ENCODE data around the gene MAP6D1.

Gene MAP6D1

GRCh38 chr3:183824761-183825455 is 469 bp downstream of the MAP6D1 start:
- in situ Hi-C loops (cut with MboI; ENCODE audit: low sequenced_read_pairs): no loop called here

- in situ Hi-C loops (cut with MboI; ENCODE audit: low sequenced_read_pairs): no loop called here
These were observed 1.4 kb downstream of the MAP6D1 start for GRCh38 chr3:183823963-183824362.

GRCh38 chr3:183822631-183823030 is 2.7 kb downstream of the MAP6D1 start:
- in situ Hi-C loops (cut with MboI; ENCODE audit: low sequenced_read_pairs): no loop called here

- in situ Hi-C loops (cut with MboI; ENCODE audit: low sequenced_read_pairs): no loop called here
These were observed 5.5 kb downstream of the MAP6D1 start for GRCh38 chr3:183819831-183820230.

GRCh38 chr3:183818706-183819624 is 6.4 kb downstream of the MAP6D1 start:
- in situ Hi-C loops (cut with MboI; ENCODE audit: low sequenced_read_pairs): no loop called here

- in situ Hi-C loops (cut with MboI; ENCODE audit: low sequenced_read_pairs): no loop called here
These were observed 7.2 kb downstream of the MAP6D1 start for GRCh38 chr3:183818041-183818620.

- in situ Hi-C loops (cut with MboI; ENCODE audit: low sequenced_read_pairs): no loop called here
These were observed 7.7 kb downstream of the MAP6D1 start for GRCh38 chr3:183817639-183818038.

- in situ Hi-C loops (cut with MboI; ENCODE audit: low sequenced_read_pairs): no loop called here
These were observed 8.5 kb downstream of the MAP6D1 start for GRCh38 chr3:183816681-183817510.

- in situ Hi-C loops (cut with MboI; ENCODE audit: low sequenced_read_pairs): no loop called here
These were observed 9.4 kb downstream of the MAP6D1 start for GRCh38 chr3:183815951-183816475.

- in situ Hi-C loops (cut with MboI; ENCODE audit: low sequenced_read_pairs): no loop called here
These were observed 9.8 kb downstream of the MAP6D1 start for GRCh38 chr3:183815563-183815940.

GRCh38 chr3:183814240-183814639 is 11.1 kb downstream of the MAP6D1 start:
- in situ Hi-C loops (cut with MboI; ENCODE audit: low sequenced_read_pairs): no loop called here

GRCh38 chr3:183812761-183813445 is 12.5 kb downstream of the MAP6D1 start:
- in situ Hi-C loops (cut with MboI; ENCODE audit: low sequenced_read_pairs): no loop called here

- in situ Hi-C loops (cut with MboI; ENCODE audit: low sequenced_read_pairs): no loop called here
These were observed 13.7 kb downstream of the MAP6D1 start for GRCh38 chr3:183811638-183812037.

GRCh38 chr3:183810643-183811594 is 14.5 kb downstream of the MAP6D1 start:
- in situ Hi-C loops (cut with MboI; ENCODE audit: low sequenced_read_pairs): no loop called here

- in situ Hi-C loops (cut with MboI; ENCODE audit: low sequenced_read_pairs): no loop called here
These were observed 16.1 kb downstream of the MAP6D1 start for GRCh38 chr3:183809270-183809669.

- in situ Hi-C loops (cut with MboI; ENCODE audit: low sequenced_read_pairs): no loop called here
These were observed 17.0 kb downstream of the MAP6D1 start for GRCh38 chr3:183808355-183808754.

GRCh38 chr3:183807881-183808280 is 17.5 kb downstream of the MAP6D1 start:
- in situ Hi-C loops (cut with MboI; ENCODE audit: low sequenced_read_pairs): no loop called here

- in situ Hi-C loops (cut with MboI; ENCODE audit: low sequenced_read_pairs): no loop called here
These were observed 18.1 kb downstream of the MAP6D1 start for GRCh38 chr3:183807209-183807728.

GRCh38 chr3:183802989-183803388 is 22.4 kb downstream of the MAP6D1 start:
- in situ Hi-C loops (cut with MboI; ENCODE audit: low sequenced_read_pairs): no loop called here
